ENCODE data around the gene KLK7. TPM values are rescaled to one million over a fixed set of nuclear protein-coding genes. Genes with fewer than 3 reads are reported as not detected.

KLK7 gene
- total and polyA plus RNA-seq, 7 donors, result not detected

GRCh38 chr19:51029718-51030117 lies 46.0 kb upstream of the KLK7 start:
- Histone ChIP-seq H3K4me3 (no peak overlapping the region), H3K4me1 (no peaks in the 10 kb centered on the region), H3K27me3 (ENCODE audit: insufficient read depth in 3 of 3, low read length in 2 of 3) (peaks cover 0 to 15% (median 0%) of the 10 kb centered on the region in 3 donors), H3K27ac (no peak overlapping the region), H3K36me3 (ENCODE audit: insufficient read depth in 1 of 2, low read depth in 1 of 2) (no peaks in the 10 kb centered on the region), H3K9me3 (no peaks in the 10 kb centered on the region)
- WGBS, 3 donors, result 69 to 70% (median 69%) methylated on average over 2 of the region's 2 CpGs
- DNase-seq (no peak), ATAC-seq (no peak)
- intact Hi-C loops (cut with DNase I), result no loop called here
- TF ChIP-seq, protein P1, sequence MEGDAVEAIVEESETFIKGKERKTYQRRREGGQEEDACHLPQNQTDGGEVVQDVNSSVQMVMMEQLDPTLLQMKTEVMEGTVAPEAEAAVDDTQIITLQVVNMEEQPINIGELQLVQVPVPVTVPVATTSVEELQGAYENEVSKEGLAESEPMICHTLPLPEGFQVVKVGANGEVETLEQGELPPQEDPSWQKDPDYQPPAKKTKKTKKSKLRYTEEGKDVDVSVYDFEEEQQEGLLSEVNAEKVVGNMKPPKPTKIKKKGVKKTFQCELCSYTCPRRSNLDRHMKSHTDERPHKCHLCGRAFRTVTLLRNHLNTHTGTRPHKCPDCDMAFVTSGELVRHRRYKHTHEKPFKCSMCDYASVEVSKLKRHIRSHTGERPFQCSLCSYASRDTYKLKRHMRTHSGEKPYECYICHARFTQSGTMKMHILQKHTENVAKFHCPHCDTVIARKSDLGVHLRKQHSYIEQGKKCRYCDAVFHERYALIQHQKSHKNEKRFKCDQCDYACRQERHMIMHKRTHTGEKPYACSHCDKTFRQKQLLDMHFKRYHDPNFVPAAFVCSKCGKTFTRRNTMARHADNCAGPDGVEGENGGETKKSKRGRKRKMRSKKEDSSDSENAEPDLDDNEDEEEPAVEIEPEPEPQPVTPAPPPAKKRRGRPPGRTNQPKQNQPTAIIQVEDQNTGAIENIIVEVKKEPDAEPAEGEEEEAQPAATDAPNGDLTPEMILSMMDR (IDR thresholded peaks at IDR 0.05), result no peak

DNA sequence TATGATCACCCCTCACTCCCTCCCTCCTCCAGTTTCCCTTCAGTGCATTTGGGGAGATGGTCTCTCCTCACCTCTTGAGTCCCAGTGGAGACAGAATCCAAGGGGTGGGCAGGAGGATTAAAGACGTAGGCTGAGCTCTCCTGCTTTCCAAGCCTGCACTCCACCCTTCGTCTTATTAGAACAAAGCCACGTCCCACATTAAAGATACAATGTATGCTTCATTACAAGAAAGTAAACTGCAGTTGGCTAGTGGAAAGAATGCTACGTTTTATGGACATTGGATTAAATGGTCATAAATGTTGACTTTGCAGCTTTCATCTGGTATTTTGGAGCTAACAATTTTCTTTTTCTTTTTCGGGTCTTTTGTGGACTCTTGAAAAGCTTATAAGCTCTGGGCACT lies 44.2 kb upstream of the KLK7 start:
- H3K27me3 ChIP-seq (ENCODE audit: insufficient read depth in 3 of 3, low read length in 2 of 3), result peaks cover 0 to 21% (median 0%) of the 10 kb centered on the region in 3 donors
- intact Hi-C loops (cut with DNase I), result no loop called here
- 33 to 37% (median 33%) methylated on average over 5 of the region's 5 CpGs for WGBS, 3 donors
- TF ChIP-seq, protein P1 (IDR thresholded peaks at IDR 0.05), result no peak
- ATAC-seq, result no peak
- H3K36me3 ChIP-seq (ENCODE audit: insufficient read depth in 1 of 2, low read depth in 1 of 2), result no peaks in the 10 kb centered on the region
- no peaks in the 10 kb centered on the region for H3K9me3 ChIP-seq
- no peak overlapping the region for H3K27ac ChIP-seq
- DNase-seq, result no peak
- no peak overlapping the region for H3K4me3 ChIP-seq
- H3K4me1 ChIP-seq, result no peaks in the 10 kb centered on the region

- Histone ChIP-seq H3K9me3 (no peaks in the 10 kb centered on the region), H3K36me3 (ENCODE audit: insufficient read depth in 1 of 2, low read depth in 1 of 2) (no peaks in the 10 kb centered on the region), H3K4me1 (no peaks in the 10 kb centered on the region), H3K27ac (no peak overlapping the region), H3K4me3 (no peak overlapping the region), H3K27me3 (ENCODE audit: insufficient read depth in 3 of 3, low read length in 2 of 3) (peaks cover 0 to 21% (median 0%) of the 10 kb centered on the region in 3 donors)
- intact Hi-C loops (cut with DNase I), result no loop called here
- no peak for DNase-seq
- 17 to 35% (median 33%) methylated on average over 13 to 14 of the region's 14 CpGs for WGBS, 3 donors
- TF ChIP-seq, protein P1 (IDR thresholded peaks at IDR 0.05), result no peak
- no peak for ATAC-seq
Observed at GRCh38 chr19:51027126-51027806, 43.5 kb upstream of the KLK7 start.

- no peak within 1 kb of the TSS for H3K27ac ChIP-seq
- peaks cover 0 to 21% (median 0%) of the 10 kb centered on the region in 3 donors for H3K27me3 ChIP-seq (ENCODE audit: insufficient read depth in 3 of 3, low read length in 2 of 3)
- intact Hi-C loops (cut with DNase I), result no loop called here
- H3K4me1 ChIP-seq, result no peaks in the 10 kb centered on the region
- H3K9me3 ChIP-seq, result no peaks in the 10 kb centered on the region
- WGBS, 3 donors, result 68 to 72% (median 71%) methylated on average over 3 to 11 of the region's 11 CpGs
- H3K36me3 ChIP-seq (ENCODE audit: insufficient read depth in 1 of 2, low read depth in 1 of 2), result no peaks in the 10 kb centered on the region
- DNase-seq (no peak), ATAC-seq (no peak)
- TF ChIP-seq, protein P1 (IDR thresholded peaks at IDR 0.05), result no peak
- H3K4me3 ChIP-seq, result peak within 1 kb of the TSS; percentile 32
Observed at GRCh38 chr19:51026554-51026831, 42.8 kb upstream of the KLK7 start, which contains the start of gene KLK11. TSS of gene KLK11 (minus strand) at chr19:51026616. CDS start at chr19:51025631, 985 bp downstream.
